K562 (cell line): ENCODE measurements around the gene ANKDD1A. TPM values are rescaled to one million over a fixed set of nuclear protein-coding genes. Genes with fewer than 3 reads are reported as not detected.

Experiments
- ATAC-seq: fragments of 200-7000 bp; cut with Tn5 transposase; 3 replicates; pipeline ENCODE4 v1.9.1; 2020; ENCODE audit warnings: moderate library complexity
- BruUV-seq: library from RNA; stranded (reverse); fragments of 400-500 nt; replicated peaks from 2 replicates; lab custom pipeline; 2021; lab: Mats Ljungman, UMichigan
- CTCF ChIA-PET: fragments of 300-600 bp; formaldehyde crosslinking; extraction: SDS; loops from one replicate; lab custom pipeline; 2021; ENCODE audit warnings: low intra/inter-chr PET ratio; lab: Yijun Ruan, JAX
- POLR2A ChIA-PET: fragments of 300-600, 350-650 bp; sonication (Branson Sonifier 250); formaldehyde crosslinking; extraction: SDS; loops from one replicate; lab custom pipeline; 2021; ENCODE audit warnings: antibody characterized with exemption, inconsistent platforms; lab: Yijun Ruan, JAX
- DNase-seq, 4 experiments: peaks; one replicate each; pipeline versions ENCODE4 v3.0.0 to v3.0.0-alpha.2; 2011 to 2018; ENCODE audit warnings: low spot score in 3 of 4, mixed read lengths in 3 of 4; ENCODE audit errors: extremely low read depth in 1 of 4
- FAIRE-seq: peaks from 2 replicates; lab custom pipeline; 2011; peaks lifted over from hg19 to GRCh38; lab: Jason Lieb, UNC
- H2AFZ ChIP-seq: 2 replicates; pipeline ENCODE4 v1.6.0; 2011; ENCODE audit warnings: low read depth, low read length, control low read depth, inconsistent platforms
- H3K27ac ChIP-seq: fragments of 200-600 bp; 3 replicates; pipeline ENCODE4 v1.8.0; 2011; ENCODE audit warnings: low read depth, mild to moderate bottlenecking, control low read depth, inconsistent platforms, low read length, moderate library complexity, mixed read lengths; ENCODE audit errors: extremely low read depth
- H3K27me3 ChIP-seq, 2 experiments: fragments of 300-600 bp in 1 of 2; 2 replicates in 1 of 2; 3 replicates in 1 of 2; pipeline versions ENCODE4 v1.6.0 to v1.8.0; 2011; ENCODE audit warnings: inconsistent platforms in 2 of 2, low read length in 2 of 2, mild to moderate bottlenecking in 1 of 2, mixed read lengths in 1 of 2, moderate library complexity in 1 of 2; ENCODE audit not compliant: control insufficient read depth in 2 of 2, insufficient read depth in 2 of 2
- H3K36me3 ChIP-seq: fragments of 300-600 bp; 3 replicates; pipeline ENCODE4 v1.8.0; 2011; ENCODE audit warnings: mild to moderate bottlenecking, low read length, inconsistent platforms; ENCODE audit not compliant: control insufficient read depth, insufficient read depth
- H3K4me1 ChIP-seq, 2 experiments: fragments of 200-600 bp in 1 of 2; replicated peaks in 1 of 2; 2 replicates in 1 of 2; 3 replicates in 1 of 2; pipeline versions ENCODE4 v1.5.1 to v1.8.0; 2011; ENCODE audit warnings: inconsistent platforms in 2 of 2, low read length in 2 of 2, mild to moderate bottlenecking in 1 of 2, mixed read lengths in 1 of 2, moderate library complexity in 1 of 2; ENCODE audit not compliant: control insufficient read depth in 2 of 2, insufficient read depth in 2 of 2
- H3K4me2 ChIP-seq: 2 replicates; pipeline ENCODE4 v1.6.1; 2011; ENCODE audit warnings: low read length, control low read depth, inconsistent platforms, mixed read lengths; ENCODE audit not compliant: insufficient read depth
- H3K4me3 ChIP-seq: fragments of 200-600 bp; sonication (generic), shearing (Covaris generic); 2 replicates; pipeline ENCODE4 v1.5.1; 2016; ENCODE audit warnings: control low read depth, inconsistent platforms
- H3K79me2 ChIP-seq: fragments of 200-600 bp; 3 replicates; pipeline ENCODE4 v1.8.0; 2011; ENCODE audit warnings: low read length, inconsistent platforms; ENCODE audit not compliant: control insufficient read depth, insufficient read depth
- H3K9ac ChIP-seq, 2 experiments: 2 replicates each; pipeline versions ENCODE4 v1.6.0 to v1.6.1; 2011; ENCODE audit warnings: low read depth in 2 of 2, low read length in 2 of 2, control low read depth in 1 of 2, inconsistent platforms in 1 of 2, mild to moderate bottlenecking in 1 of 2, mixed read lengths in 1 of 2; ENCODE audit not compliant: insufficient read depth in 1 of 2
- H3K9me1 ChIP-seq: one replicate; pipeline ENCODE4 v1.6.0; 2011; ENCODE audit warnings: inconsistent platforms, mild to moderate bottlenecking, low read length, moderate library complexity; ENCODE audit not compliant: control insufficient read depth, insufficient read depth
- H3K9me3 ChIP-seq: replicated peaks from 2 replicates; pipeline ENCODE4 v1.5.1; 2011; ENCODE audit warnings: low read depth, low read length, inconsistent platforms; ENCODE audit not compliant: control insufficient read depth, insufficient read depth
- H4K20me1 ChIP-seq: replicated peaks from 2 replicates; pipeline ENCODE4 v1.6.1; 2011; ENCODE audit warnings: low read length, inconsistent platforms, mixed read lengths; ENCODE audit not compliant: control insufficient read depth, insufficient read depth
- BACH1 ChIP-seq: fragments of 200-800 bp; sonication (Bioruptor generic); IDR thresholded peaks from 2 replicates; pipeline ENCODE4 v1.6.1; 2016; ENCODE audit warnings: missing genetic modification characterization, missing compliant biosample characterization
- BRF1 ChIP-seq: IDR thresholded peaks from 3 replicates; pipeline ENCODE4 v1.6.1; 2011; ENCODE audit warnings: borderline replicate concordance, mild to moderate bottlenecking; ENCODE audit not compliant: insufficient read length; ENCODE audit errors: extremely low read depth
- COPS2 ChIP-seq: fragments of 450-650 bp; conservative IDR thresholded peaks from 2 replicates; pipeline ENCODE4 v1.6.1; 2016; ENCODE audit warnings: mild to moderate bottlenecking, moderate library complexity
- RFX1 ChIP-seq: fragments of 450-650 bp; IDR thresholded peaks from 2 replicates; pipeline ENCODE4 v1.6.1; 2016; ENCODE audit warnings: mild to moderate bottlenecking, moderate library complexity
- SMAD3 ChIP-seq: fragments of 450-650 bp; formaldehyde crosslinking; conservative IDR thresholded peaks from 2 replicates; pipeline ENCODE4 v1.4.0; 2020; ENCODE audit warnings: mild to moderate bottlenecking
- ZFP36 ChIP-seq: fragments of 150-350 bp; IDR thresholded peaks from 2 replicates; pipeline ENCODE4 v1.6.1; 2018; ENCODE audit warnings: low read length, low read depth; ENCODE audit not compliant: partially characterized antibody
- WGBS: fragments of 100-300 bp; shearing (Covaris generic); methylation state at CpG from one replicate; pipeline ENCODE4 v1.1.6; 2016; ENCODE audit warnings: low coverage, mixed read lengths; ENCODE audit not compliant: insufficient coverage; ENCODE audit errors: missing lambda C conversion rate; 5-methylcytosine and 5-hydroxymethylcytosine counted together
- in situ Hi-C: fragments of 300-500 bp; cut with MboI; formaldehyde crosslinking; loops from 4 replicates; pipeline ENCODE4 v1.15.0; 2018; ENCODE audit warnings: inconsistent platforms, mixed read lengths
- intact Hi-C: fragments of 100-400 bp; cut with micrococcal nuclease; formaldehyde crosslinking; loops from 2 replicates; pipeline ENCODE4 v1.14.2; 2022
- polyA plus RNA-seq, 8 experiments: library from polyadenylated mRNA; depleted of rRNA in 4 of 8; stranded (reverse) in 5 of 8; unstranded in 3 of 8; fragments of >200 nt; fragmentation: Nextera tagmentation in 2 of 8; fragmentation: Illumina TruSeq in 1 of 8; extraction: Ambion mirVana in 2 of 8; extraction: Trizol in 1 of 8; gene quantifications; 2 replicates each; pipeline versions ENCODE4 v1.2.1 to v1.2.3, GENCODE V29; 2011 to 2014; ENCODE audit warnings: inconsistent platforms in 1 of 8, missing spikeins in 1 of 8
- total RNA-seq, 7 experiments: library from RNA; depleted of rRNA in 6 of 7; stranded (reverse); fragments of >200 nt in 6 of 7; fragmentation: Illumina TruSeq in 2 of 7; extraction: Trizol in 2 of 7; gene quantifications; 2 replicates each; pipeline versions ENCODE4 v1.2.1 to v1.2.3, GENCODE V29; 2011 to 2021; ENCODE audit warnings: low replicate concordance in 1 of 7

ANKDD1A gene
- total and polyA plus RNA-seq, 9 of the 15 experiments (the other 6 are each of a cell fraction or from before 2014, with no cell fraction given) = 0.08 to 0.80 (median 0.43) TPM

DNA sequence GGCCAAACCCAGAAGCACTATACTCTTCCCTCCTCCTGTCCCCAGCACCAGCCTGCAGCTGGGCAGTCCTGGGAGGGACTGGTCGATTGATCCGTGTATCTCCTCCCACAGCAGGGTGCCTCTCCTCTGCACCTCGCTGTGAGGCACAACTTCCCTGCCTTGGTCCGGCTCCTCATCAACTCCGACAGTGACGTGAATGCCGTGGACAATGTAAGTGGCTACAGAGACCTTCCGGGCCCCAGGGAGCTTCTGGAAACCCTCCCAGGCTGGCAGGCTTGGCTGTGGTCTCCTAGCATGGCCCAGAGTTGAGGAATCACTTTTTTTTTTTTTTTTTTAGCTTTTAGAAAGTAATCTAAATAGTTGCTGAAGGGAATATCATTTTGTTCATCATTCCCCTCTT lies 30.7 kb downstream of the ANKDD1A start (continued):
- TF ChIP-seq COPS2 = no peak
- TF ChIP-seq, all 486 proteins: peak for 0

DNA sequence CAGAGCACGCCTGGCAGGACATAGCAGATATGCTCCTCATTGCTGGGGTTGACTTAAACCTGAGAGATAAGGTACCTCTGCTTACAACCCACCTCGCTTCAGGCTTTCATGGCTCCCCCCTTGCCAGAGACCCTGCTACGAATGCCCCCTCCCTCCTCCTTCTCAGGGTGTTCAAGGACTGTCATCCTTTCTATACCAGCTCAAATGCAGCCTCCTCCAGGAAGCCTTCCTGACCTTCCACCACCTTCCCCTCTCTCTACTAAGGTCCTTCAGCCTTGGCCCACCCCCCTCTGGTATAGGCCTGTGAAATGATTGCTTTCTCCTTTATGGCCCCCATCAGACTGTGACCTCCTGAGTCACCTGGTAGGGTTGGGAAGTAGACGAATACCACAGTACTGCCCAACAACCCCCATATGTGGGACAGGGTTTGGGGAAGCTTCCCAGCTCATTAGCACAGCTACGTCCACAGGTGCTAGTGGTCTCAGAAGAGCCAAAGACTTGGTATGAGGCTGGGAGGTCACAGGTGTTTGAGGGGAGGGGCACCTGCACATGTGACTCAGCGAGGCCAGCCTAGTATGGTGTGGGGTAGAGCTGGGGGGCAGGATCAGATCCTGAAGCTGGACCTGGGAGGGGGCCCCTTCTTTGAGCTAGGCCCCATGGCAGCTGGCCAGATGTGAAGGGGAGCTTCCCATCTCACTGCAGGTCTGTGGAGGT lies 32.0 kb downstream of the ANKDD1A start:
- DNase-seq = no peak
- no peaks in the 10 kb centered on the region for H3K9me3 ChIP-seq
- no peak for ATAC-seq
- no peak overlapping the region for H3K9ac ChIP-seq
- no peaks in the 10 kb centered on the region; a peak in 1 of 5 replicates for H3K4me1 ChIP-seq
- intact Hi-C loops = no loop called here
- H3K27ac ChIP-seq = no peak overlapping the region
- in situ Hi-C loops = no loop called here
- no peaks in the 10 kb centered on the region for H3K79me2 ChIP-seq
- no TSS peak for BruUV-seq
- 4% methylated on average over 6 of the region's 6 CpGs for whole genome bisulfite sequencing
- no peaks in the 10 kb centered on the region for H3K9me1 ChIP-seq
- CTCF ChIA-PET = no interaction called here
- POLR2A ChIA-PET = interaction anchor here (0.7 to 1.2 kb wide), 2 partner anchors 10 to 11 kb away, joined by 3 to 4 read pairs; no protein-coding TSS in a partner anchor
- peaks cover 2 to 11% of the 10 kb centered on the region in 2 experiments; a peak in 3 of 5 replicates for H3K27me3 ChIP-seq
- H3K4me3 ChIP-seq = no peak overlapping the region
- TF ChIP-seq ZFP36 (peak; percentile 87), BACH1 (tag) (no peak), BRF1 (no peak), RFX1 (no peak), SMAD3 (no peak)
- H3K4me2 ChIP-seq = no peak overlapping the region
- no peak for FAIRE-seq
- no peaks in the 10 kb centered on the region for H3K36me3 ChIP-seq
- no peaks in the 10 kb centered on the region for H4K20me1 ChIP-seq
- H2AFZ ChIP-seq = no peak overlapping the region
